HepG2 (cell line): ENCODE data around the gene SLA2. TPM values are rescaled to one million over a fixed set of nuclear protein-coding genes. Genes with fewer than 3 reads are reported as not detected.

Experiments
- ATRX ChIP-seq: sonication (generic); formaldehyde crosslinking; IDR thresholded peaks from 2 replicates; pipeline ENCODE4 v1.4.0; 2020; ENCODE audit warnings: missing genetic modification reagents, borderline replicate concordance
- DMAP1 ChIP-seq: IDR thresholded peaks from 2 replicates; pipeline ENCODE4 v1.6.1; 2016
- HDAC6 ChIP-seq: fragments of 200-600 bp; sonication (generic); IDR thresholded peaks from 2 replicates; pipeline ENCODE4 v1.7.0; 2017; ENCODE audit warnings: mild to moderate bottlenecking, antibody characterized with exemption, low read length, low read depth
- KDM1A ChIP-seq: IDR thresholded peaks from 2 replicates; pipeline ENCODE4 v1.6.1; 2016; ENCODE audit warnings: missing compliant biosample characterization
- KDM4B ChIP-seq: sonication (generic); formaldehyde crosslinking; IDR thresholded peaks from 2 replicates; pipeline ENCODE4 v1.4.0; 2020; ENCODE audit warnings: missing genetic modification reagents
- NCOA1 ChIP-seq: sonication (generic); formaldehyde crosslinking; IDR thresholded peaks from 2 replicates; pipeline ENCODE4 v1.9.0; 2021; ENCODE audit warnings: missing genetic modification reagents
- NONO ChIP-seq, 2 experiments: fragments of 450-650 bp in 1 of 2; sonication (generic) in 1 of 2; formaldehyde crosslinking in 1 of 2; IDR thresholded peaks in 1 of 2; conservative IDR thresholded peaks in 1 of 2; 2 replicates each; pipeline versions ENCODE4 v1.6.1 to v1.8.0; 2017 to 2022; ENCODE audit warnings: mild to moderate bottlenecking in 1 of 2, missing genetic modification reagents in 1 of 2, moderate library complexity in 1 of 2
- SOX13 ChIP-seq, 3 experiments: fragments of 450-650 bp in 1 of 3; sonication (generic) in 1 of 3; formaldehyde crosslinking in 1 of 3; IDR thresholded peaks in 2 of 3; conservative IDR thresholded peaks in 1 of 3; 2 replicates each; pipeline versions ENCODE4 v1.5.0 to v1.6.1; 2016 to 2020; ENCODE audit warnings: antibody characterized with exemption in 1 of 3, mild to moderate bottlenecking in 1 of 3, missing compliant biosample characterization in 1 of 3, missing genetic modification reagents in 1 of 3, moderate library complexity in 1 of 3
- SRF ChIP-seq: IDR thresholded peaks from 2 replicates; pipeline ENCODE4 v1.6.1; 2011; ENCODE audit warnings: mild to moderate bottlenecking, low read depth, low read length, moderate library complexity
- U2AF2 ChIP-seq: fragments of 200-400 bp; formaldehyde crosslinking; IDR thresholded peaks from 2 replicates; pipeline ENCODE4 v1.6.1; 2017; ENCODE audit warnings: low read depth, mild to moderate bottlenecking, low read length
- UBTF ChIP-seq: sonication (generic); formaldehyde crosslinking; IDR thresholded peaks from 2 replicates; pipeline ENCODE4 v1.4.0; 2020; ENCODE audit warnings: mild to moderate bottlenecking, missing genetic modification reagents
- ZMYM2 ChIP-seq: sonication (generic); formaldehyde crosslinking; IDR thresholded peaks from 2 replicates; pipeline ENCODE4 v1.8.0; 2022; ENCODE audit warnings: mild to moderate bottlenecking, missing genetic modification reagents
- ZNF574 ChIP-seq: sonication (generic); formaldehyde crosslinking; IDR thresholded peaks from 2 replicates; pipeline ENCODE4 v1.4.0; 2020; ENCODE audit warnings: missing genetic modification reagents
- ZNF609 ChIP-seq: sonication (generic); formaldehyde crosslinking; IDR thresholded peaks from 2 replicates; pipeline ENCODE4 v1.4.0; 2020; ENCODE audit warnings: mild to moderate bottlenecking, missing genetic modification reagents, borderline replicate concordance
- ZNF616 ChIP-seq: sonication (generic); formaldehyde crosslinking; IDR thresholded peaks from 2 replicates; pipeline ENCODE4 v1.5.0; 2020; ENCODE audit warnings: low read depth, mild to moderate bottlenecking, missing genetic modification reagents
- polyA plus RNA-seq, 8 experiments: library from polyadenylated mRNA; depleted of rRNA in 3 of 8; stranded (reverse) in 7 of 8; unstranded in 1 of 8; fragments of >200 nt; fragmentation: Illumina TruSeq in 4 of 8; extraction: Trizol in 4 of 8; gene quantifications; 2 replicates each; pipeline versions ENCODE4 v1.2.1 to v1.2.3, GENCODE V29; 2011 to 2016; ENCODE audit warnings: low read depth in 4 of 8, missing spikeins in 1 of 8, mixed read lengths in 1 of 8; ENCODE audit not compliant: insufficient read depth in 1 of 8
- total RNA-seq, 5 experiments: library from RNA; depleted of rRNA; stranded (reverse); fragments of >200 nt; fragmentation: Illumina TruSeq; extraction: Trizol; gene quantifications; 2 replicates each; pipeline ENCODE4 v1.2.3, GENCODE V29; 2016; ENCODE audit warnings: low read depth in 1 of 5

Gene SLA2
- total and polyA plus RNA-seq, 2 of the 13 experiments (the other 11 are each of a cell fraction or from before 2014, with no cell fraction given) = 1.6 to 3.6 TPM

GRCh38 chr20:36632487-36633284 is 13.3 kb downstream of the SLA2 start (continued):
- TF ChIP-seq KDM4B (CRISPR knock-in tag) (peak; percentile 67; the same call in 1 of the 2 replicates), UBTF (CRISPR knock-in tag) (peak; percentile 69), ZNF609 (peak; percentile 42; the same call in 1 of the 2 replicates), ATRX (CRISPR knock-in tag) (0 out of 2 replicates have a peak, but pooled peaks have one; percentile 25), SOX13 (IDR thresholded peaks at IDR 0.05) (no peak; the same call in 1 of the 2 replicates), SOX13 (CRISPR knock-in tag; conservative IDR thresholded peaks at IDR 0.05 in 1 of 2, IDR thresholded peaks at IDR 0.05 in 1 of 2) (peak in 1 of 2 experiments; percentile 43; a peak in 1 of 4 replicates), KDM1A (peak; percentile 97), ZNF616 (CRISPR knock-in tag) (peak; percentile 16; the same call in 1 of the 2 replicates), NCOA1 (CRISPR knock-in tag) (peak; percentile 92), SRF (no peak), U2AF2 (no peak), ZNF574 (CRISPR knock-in tag) (peak; percentile 45), ZMYM2 (CRISPR knock-in tag) (peak; percentile 95), DMAP1 (CRISPR knock-in tag) (peak; percentile 53), NONO (IDR thresholded peaks at IDR 0.05) (no peak), NONO (CRISPR knock-in tag; conservative IDR thresholded peaks at IDR 0.05) (peak; percentile 62), HDAC6 (no peak)
